UCSD-AML1 (cell line): Measurements from ENCODE around the gene ALK.

Experiments
- DNase-seq: peaks from one replicate; lab custom pipeline; 2025; ENCODE audit not compliant: unreplicated experiment; lab: John Stamatoyannopoulos, UW

The ALK gene

GRCh38 chr2:29239209-29239960, 682.0 kb downstream of the ALK start:
- no peak for DNase-seq

GRCh38 chr2:29238497-29238896, 682.9 kb downstream of the ALK start:
- DNase-seq = peak; percentile 33

- no peak for DNase-seq
Measured at GRCh38 chr2:29236074-29236473, 685.3 kb downstream of the ALK start.

DNA sequence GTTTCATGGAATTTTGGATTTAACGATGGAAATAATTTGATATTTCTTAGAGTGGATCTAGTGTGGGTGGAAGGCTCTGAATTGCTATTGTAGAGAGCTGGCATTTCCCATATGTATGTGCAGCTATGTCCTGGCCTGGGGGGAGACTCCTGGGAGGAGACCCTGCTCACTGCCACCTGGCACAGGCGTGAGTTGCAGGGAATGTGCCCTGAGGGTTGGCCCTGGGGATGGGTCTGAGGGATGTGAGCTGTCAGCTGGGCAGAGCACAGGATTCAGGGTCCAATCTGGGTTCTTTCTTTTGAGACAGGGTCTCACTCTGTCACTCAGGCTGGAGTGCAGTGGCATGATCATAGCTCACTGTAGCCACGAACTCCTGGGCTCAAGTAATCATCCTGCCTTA, 686.0 kb downstream of the ALK start:
- no peak for DNase-seq

DNA sequence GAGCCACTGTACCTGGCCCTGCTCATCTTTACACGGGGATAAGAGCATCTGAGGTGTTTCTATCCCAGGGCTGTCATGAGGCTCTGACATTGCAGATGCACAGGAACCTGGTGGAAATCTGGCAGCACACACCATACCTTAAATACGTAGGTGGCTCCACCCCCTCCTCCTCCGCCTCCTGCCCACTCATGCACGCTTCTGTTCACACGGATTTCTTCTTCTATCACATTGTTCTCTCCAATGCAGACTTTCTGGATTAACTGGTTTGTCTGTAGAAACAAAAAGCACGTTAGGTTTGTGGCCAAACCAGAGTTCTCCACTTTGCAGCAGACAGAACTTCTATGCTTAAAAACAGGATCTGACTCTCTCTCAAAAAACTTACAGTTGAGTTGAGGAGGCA, 688.0 kb downstream of the ALK start:
- no peak for DNase-seq

DNA sequence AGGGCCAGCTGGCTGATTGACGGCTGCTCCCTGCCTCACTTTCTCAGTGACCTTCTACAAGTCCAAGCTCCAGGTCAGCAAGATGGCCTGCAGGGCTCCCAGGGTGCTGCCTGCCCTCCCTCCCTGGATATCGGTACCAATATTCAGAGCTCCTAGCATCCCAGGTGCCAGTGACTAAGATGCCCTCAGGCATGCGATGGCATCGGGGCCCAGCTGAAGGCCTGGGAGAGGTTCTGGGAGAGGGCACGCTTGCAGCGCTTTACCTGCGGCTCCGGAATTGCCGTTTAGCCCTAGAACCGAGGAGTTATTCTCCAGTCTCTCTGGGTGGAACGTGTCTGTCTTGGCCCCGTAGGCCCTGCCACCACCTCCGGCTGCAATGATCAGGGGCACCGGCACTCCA, 689.3 kb downstream of the ALK start:
- no peak for DNase-seq

GRCh38 chr2:29229640-29230039, 691.7 kb downstream of the ALK start:
- no peak for DNase-seq

DNA sequence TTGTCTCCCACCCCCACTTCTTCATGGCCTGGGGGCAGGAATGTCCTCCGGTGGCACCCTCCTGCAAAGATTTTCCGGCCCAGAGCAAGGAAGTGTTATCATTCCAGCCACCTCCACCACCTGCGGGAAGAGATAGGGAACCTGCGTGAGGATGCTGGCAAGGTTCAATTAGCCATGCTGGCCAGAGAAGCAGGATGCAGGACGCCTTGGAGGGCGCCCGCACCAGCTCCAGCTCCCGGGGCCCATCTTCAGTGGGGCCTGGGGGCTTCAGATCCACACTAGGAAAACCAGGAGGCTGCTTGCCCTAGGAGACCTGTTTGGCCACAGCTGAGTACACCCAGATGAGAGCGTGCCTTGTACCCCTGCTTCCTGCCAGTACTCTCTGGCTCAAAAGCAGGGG, 692.4 kb downstream of the ALK start:
- no peak for DNase-seq

GRCh38 chr2:29227935-29228675, 693.3 kb downstream of the ALK start:
- DNase-seq = no peak

DNA sequence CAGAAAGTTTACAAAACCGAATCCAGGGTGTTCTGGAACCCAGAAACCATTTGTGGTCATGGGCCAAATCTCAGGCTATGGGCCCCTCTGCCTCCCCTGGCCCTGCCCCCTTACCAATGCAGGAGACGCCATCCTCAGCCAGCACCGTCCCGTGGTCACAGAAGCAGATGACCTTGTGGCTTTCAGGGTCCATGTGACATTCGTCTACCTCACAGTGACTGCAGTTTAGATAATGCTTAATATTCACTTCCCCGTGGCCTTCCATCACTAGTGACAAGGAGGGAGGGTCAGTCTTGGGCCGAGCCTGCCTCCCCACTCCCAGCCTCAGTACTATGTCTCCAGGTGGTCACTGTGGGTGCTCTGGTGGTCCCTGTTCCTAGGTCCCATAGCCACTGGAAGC, 694.6 kb downstream of the ALK start:
- DNase-seq = no peak

- DNase-seq = no peak
Measured at GRCh38 chr2:29226375-29226774, 695.0 kb downstream of the ALK start.

GRCh38 chr2:29225814-29226213, 695.6 kb downstream of the ALK start:
- DNase-seq = no peak

DNA sequence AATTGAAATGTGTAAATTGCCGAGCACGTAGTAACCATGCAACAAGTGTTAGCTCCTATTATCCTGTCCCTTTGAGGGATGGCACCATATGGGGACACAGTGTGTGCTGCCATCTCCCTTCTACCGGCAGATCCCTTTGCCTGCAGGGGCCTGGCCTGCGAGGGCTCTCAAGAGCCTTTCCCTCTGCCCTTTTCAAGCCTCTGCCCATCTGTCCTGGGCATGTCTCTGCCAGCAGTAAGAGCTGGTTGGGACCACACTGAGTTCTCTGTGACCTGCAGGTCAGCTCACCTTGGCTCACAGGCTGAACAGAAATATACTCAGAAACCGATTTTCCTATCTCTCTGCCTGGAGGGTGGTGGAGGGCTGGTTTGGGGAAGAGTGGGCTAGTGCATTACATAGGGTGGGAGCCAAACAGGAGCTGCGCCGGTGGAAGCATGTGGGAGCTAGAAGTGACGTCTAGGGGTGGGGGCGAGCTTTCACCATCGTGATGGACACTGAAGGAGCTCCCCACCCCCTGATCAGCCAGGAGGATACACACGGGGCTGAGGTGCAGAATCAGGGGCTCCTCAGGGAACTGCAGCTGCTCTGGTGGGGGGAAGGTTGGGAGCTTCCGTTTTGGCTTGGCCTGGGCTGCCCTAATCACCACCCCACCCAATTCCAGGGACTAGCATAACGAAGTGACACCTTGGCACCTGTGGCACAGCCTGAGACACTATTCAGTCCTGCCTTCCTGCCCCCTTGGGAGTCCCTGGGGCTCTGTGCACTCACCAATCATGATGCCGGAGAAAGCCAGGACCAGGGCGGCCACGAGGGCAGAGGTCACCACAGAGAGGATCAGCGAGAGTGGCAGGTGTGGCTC, 696.5 kb downstream of the ALK start:
- no peak for DNase-seq

DNA sequence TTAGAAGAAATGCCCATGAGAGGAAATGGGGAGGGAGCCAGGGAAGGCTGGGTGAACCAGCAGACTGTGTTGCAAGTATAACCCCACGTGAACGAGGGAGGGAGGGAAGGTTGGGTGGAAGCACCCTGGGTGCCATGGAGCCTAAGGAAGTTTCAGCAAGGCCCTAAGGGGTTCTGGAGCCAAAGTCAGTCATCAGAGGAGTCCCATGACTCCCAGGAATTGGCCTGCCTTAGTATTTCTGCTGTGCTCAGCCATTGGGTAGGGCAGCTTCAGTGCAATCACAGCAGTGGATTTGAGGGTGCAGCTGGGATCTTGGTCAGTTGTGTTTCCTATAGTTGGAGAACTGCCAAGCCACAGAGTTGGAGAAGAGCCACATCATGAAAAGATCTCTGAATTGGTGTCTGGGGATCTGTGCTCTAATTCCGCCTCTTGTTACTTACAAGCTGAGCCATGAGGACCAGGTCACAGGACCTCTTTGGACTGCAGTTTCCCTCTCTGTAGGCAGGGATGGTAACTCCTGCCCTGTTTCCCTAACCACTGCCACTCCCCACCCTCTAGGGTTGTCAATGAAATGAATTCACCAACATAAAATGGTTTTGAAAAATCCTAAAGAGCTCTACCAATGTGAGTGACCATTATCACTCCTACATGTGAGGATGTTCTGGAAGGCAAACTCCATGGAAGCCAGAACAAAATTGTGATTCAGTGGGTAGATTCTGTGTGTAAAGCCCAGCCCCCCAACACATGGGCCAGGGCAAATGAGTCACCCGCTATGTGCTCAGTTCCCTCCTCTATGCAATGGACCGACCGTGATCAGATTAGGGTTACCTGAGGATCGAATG, 697.3 kb downstream of the ALK start:
- DNase-seq = no peak

DNA sequence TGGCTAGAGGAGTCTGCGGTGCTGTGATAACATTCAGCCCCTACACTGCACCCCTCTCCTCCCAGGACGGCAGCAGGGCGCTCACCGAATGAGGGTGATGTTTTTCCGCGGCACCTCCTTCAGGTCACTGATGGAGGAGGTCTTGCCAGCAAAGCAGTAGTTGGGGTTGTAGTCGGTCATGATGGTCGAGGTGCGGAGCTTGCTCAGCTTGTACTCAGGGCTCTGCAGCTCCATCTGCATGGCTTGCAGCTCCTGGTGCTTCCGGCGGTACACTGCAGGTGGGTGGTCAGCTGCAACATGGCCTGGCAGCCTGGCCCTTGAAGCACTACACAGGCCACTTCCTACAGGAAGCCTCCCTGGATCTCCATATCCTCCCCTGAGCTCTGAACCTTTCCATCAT, 698.1 kb downstream of the ALK start:
- no peak for DNase-seq

DNA sequence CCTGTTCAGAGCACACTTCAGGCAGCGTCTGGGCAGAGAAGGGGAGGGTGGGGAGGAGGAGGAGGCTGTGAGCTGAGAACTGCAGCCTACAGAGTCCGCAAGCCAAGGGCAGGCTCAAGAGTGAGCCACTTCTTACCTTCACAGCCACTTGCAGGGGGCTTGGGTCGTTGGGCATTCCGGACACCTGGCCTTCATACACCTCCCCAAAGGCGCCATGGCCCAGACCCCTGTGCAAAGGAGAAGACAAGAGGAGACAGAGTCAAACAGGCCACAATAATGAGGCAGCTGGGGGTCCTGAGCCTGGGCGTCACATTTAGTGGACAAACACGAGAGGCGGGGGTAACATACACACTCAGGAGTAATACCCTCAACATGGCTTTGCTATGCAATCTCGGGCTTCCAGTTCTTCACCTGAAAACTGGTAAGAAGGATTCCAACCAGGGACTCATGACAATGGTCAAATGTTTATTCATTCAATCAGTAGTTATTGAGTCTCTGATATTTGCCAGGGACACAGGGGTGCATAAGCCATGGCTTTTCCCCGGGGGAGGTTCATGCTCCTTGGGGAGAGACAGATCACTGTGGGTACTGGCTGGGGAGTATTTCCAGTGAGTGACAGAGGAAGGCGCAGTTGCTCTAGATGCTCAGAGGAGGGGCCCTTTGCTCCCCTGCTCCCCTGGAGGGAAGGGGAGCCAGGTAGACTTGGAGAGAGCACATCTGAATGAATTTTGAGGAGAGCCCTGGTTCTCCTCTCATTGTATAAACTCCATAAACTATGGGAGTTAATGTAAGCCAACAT, 698.8 kb downstream of the ALK start:
- DNase-seq = no peak

- DNase-seq = no peak
Measured at GRCh38 chr2:29220506-29221270, 700.7 kb downstream of the ALK start.

DNA sequence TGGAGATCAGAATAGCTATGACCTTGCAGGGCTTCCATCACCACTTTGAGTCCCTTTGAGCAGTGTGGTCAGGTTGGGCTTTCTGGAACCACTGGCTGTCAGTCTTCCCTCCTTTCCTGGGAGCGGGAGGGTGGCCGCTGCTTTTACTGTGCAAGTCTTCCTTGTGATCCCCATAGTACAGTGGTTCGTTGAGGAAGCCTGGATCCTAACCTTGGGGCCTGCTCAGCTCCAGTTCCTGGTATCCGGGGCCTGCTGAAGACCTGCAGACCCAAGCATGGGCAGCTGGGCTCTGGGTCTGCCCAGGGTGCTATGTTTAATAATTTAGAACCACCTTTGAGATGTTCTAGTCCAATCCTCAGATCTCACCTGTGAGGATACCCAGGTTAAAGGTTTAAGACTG, 702.0 kb downstream of the ALK start:
- no peak for DNase-seq

DNA sequence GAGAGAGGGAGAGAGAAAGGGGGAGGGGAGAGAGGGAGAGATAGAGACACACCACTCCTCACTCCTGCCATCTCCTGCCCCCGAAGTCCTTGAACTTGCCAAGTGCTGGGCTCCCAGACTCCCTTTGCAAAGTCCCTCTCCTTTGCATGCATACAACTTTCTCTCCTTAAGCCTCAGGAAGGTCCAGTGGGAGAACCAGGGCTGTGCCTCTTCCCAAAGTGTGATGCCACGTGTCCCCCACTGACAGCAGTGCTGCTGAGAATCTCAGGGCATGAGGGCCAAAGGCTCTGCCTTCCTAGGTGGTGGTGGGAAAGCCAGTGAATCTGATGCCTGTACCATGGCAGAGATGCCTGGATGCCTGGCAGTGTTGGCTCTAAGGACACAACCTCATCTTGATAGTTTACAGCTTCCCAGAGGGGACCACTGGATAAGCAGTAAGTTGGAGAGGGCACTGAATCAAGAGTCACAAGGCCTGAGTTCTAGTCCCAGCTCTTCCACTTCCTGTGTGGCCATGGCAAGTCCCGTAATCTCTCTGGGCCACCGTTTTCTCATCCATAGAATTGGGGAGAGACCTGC, 702.7 kb downstream of the ALK start:
- DNase-seq = no peak
